Smooth muscle cell of the brain vasculature (primary cell): ENCODE measurements around the gene TRPM6.
"Not testable (repeated sequence)": the region's sequence is repeated elsewhere in the genome, so short reads cannot be mapped to it uniquely, and the experiment has no call there.

Experiments used
- DNase-seq: peaks from one replicate; pipeline ENCODE4 v3.0.0-alpha.2; 2012; ENCODE audit warnings: low read depth, low spot score

Gene TRPM6

DNA sequence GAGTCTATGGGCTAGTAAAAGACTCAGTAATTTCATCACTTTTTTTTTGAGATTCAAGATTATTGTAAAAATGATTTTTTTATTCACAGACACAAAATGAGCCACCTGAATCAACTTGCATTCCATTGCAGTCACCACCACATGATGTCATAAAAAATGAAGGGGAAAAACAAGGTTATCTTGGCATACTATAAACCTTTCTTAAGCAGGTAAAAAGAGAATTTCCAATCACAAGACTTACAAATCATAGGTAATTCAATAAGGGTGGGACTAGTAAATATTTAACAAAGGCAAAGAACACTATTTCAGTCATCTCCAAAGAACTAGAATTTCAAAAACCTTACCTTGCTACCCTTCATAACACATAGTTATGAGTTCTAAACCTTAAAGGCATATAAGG is 30.7 kb downstream of the TRPM6 start:
- no peak for DNase-seq

DNA sequence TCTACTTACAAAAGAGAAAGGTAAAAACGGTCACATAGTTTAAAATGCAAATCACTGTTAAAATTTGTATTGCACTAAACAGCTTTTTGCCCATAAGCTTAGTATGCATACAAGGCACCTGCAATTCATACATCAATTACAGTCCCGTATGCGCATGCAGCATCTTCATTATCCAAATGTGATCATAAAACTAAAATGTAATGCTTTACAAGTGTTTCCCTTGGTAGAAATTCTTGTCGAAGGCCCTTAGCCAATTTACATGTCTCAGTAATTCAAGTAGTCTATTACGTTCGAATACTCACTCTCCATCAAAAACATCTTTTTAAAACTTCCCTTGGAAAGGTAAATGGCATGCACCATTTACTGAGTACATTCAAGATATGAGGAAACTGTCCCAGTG is 32.6 kb downstream of the TRPM6 start:
- no peak for DNase-seq

DNA sequence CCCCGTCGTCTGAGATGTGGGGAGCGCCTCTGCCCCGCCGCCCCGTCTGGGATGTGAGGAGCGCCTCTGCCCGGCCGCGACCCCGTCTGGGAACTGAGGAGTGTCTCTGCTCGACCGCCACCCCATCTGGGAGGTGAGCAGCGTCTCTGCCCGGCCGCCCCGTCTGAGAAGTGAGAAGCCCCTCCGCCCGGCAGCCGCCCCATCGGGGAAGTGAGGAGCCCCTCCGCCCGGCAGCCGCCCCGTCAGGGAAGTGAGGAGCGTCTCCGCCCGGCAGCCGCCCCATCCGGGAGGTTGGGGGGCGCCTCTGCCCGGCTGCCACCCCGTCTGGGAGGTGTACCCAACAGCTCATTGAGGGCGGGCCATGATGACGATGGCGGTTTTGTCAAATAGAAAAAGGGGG is 34.7 kb downstream of the TRPM6 start:
- DNase-seq, result not testable (repeated sequence)

DNA sequence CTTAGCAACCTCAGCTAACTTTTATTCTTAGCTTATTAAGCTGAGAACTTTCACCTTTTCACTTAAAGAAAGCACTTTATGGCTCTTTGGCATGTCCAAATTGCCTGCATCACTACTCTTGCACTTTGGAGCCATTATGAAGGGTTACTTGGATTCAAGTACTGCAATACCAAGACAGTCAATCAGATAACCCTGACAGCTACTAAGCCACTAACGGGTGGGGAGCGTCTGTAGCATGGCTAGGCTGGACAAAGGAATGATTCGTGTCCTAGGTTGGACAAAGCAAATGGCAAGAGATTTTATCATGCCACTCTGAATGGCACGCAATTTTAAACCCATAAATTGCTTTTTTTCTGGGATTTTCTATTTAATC is 39.6 kb downstream of the TRPM6 start:
- no peak for DNase-seq

DNA sequence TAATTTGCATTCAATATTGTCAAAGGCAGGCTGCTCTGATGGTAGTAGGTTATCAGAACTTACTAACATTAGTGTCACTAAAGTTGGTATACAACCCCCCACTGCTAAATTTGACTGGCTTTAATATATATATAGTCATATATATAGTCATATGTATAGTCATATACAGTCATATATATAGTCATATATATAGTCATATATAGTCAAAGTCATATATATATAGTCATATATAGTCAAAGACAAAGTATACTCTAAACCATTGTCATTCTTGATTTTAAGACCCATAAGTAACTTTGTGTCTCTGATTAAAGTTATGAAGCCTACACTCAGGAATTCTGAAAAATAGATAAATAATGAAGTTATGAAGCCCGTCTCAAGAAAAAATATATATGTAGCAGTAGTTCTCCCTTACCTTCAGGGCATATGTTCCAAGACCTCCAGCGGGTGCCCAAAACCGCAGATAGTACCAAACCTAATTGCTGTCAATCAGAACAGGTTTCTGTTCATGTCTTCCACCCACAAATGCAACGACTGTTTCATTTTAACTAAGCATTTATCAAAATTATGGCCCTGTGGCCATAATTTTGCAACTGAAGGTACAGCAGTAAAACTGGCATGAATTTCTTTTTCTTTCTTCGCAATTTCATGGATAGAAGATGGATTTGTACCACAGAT is 40.1 kb downstream of the TRPM6 start:
- no peak for DNase-seq

DNA sequence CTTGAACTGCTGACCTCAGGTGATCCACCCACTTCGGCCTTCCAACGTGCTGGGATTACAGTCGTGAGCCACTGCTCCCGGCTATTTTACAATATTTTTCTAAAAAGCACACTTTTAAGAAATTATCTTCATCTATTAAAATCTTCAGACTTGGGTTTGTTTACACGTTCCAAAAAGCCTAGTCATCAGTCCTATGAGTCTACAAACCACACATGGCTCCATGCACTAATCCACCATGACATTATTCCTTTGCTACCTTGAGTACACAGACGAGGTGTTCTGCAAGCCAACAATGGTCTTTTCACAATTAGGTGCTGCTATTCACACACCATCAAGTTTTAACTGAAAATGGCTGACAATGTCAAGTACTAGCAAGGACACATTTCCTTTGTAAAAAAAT is 41.0 kb downstream of the TRPM6 start:
- no peak for DNase-seq

DNA sequence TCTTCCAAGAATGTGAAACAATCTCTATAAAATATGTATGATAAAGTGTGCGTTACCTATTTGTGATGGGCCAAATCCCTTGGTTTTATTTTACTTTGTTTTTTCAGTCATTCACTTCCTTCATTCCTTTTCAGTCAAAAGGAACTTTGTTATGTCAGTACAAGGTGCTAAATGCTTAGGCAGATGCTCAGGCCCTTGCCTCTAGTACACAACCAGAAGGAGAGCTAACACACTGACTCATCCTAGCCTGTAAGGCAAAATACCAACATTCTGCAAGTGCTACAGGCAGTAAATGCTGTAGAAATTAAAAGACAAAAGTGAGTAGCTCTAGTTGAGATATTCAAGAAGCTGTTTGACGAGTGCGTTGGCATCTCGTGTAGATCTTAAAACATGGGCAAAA is 49.4 kb downstream of the TRPM6 start:
- DNase-seq, result no peak

DNA sequence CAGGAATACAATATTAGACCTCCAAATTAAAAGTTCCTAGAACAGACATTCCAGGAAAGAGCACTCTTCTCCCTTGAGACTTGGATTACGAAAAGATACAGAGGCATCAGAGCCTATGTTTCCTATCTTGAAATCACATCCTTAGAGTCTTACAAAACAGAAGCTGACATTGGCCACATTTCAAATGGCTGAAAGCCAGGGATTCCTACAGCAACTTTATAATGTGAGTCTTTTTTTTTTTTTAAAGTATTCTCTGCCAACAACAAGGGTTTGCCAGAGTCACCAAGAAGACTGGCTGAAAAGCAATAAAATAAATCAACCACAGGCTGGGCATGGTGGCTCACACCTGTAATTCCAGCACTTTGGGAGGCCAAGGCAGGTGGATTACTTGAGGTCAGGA is 63.1 kb downstream of the TRPM6 start:
- DNase-seq, result peak; percentile 37

DNA sequence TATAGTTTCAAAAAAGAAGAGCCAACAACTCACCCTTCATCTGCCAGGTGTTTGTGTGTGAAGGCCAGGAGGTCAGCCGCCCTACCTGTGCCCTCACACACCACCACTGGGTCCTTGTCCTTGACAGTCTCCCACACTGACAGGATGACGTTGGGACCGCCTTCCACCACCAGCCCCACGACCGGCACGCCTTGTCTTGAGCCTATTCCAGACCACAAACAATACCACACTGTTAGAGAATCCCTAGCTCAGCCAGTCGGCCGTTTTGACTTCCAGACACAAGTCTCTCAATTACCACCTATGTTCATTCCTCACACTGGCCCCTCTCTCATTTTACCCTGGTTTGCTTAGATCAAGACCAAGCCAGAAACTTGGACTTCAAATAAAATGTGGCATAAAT is 66.1 kb downstream of the TRPM6 start:
- no peak for DNase-seq

DNA sequence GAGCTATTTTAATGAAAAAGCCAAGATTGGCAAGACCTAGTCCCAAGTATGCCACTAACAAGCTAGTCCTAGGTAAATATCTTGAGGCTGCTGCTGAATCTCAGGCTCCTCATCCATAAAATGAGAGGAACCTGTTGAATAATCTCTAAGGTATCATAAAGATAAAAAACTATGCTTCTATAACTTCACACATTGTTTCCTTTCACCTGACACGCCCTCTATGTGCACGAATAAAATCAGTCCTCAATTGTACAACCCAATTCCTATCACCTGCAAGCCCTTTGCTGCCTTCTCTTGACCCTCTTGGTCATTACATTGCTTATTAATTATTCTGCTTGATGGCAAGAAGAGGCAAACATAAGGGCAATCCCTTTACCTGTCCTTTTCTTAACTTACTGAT is 69.9 kb downstream of the TRPM6 start:
- no peak for DNase-seq

DNA sequence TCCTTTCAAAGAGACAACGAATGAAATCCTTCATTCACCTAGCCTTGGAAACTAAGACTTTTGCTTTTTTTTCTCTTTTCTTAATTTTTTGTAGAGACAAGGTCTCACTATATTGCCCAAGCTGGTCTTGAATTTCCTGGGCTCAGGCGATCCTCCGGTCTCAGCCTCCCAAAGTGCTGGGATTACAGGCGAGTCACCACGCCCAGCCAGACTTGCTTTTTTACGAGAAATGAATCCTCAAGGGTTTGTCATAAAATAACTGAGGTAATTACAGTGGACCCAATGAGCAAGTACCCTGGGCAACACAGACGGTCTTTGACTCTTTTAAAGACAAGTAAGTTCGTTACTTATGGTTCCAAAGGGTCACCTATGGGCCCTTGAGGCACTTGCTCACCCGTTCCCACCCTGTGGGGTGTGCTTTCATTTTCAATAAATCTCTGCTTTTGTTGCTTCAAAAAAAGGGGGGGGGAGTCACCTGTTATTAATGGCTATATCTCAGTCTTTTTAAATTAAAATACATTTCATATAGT is 70.4 kb downstream of the TRPM6 start:
- DNase-seq, result no peak

DNA sequence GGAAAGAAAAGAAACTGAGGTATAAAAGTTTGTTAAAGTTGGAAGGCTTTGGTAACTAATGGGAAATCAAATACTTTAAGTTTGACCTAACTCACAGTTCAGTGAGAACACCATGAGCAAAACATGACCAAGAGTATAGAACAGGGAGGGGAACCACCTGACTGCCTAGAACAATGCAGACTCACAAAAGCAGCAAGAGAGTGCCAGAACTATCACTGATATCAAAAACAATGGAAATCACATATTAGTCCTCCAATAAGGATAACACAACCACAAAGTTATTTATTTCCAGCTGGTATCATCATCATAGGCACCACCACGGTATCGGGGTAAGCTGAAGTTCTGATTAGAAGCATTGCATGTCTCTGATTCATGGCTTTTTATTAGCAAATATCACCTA is 77.5 kb downstream of the TRPM6 start:
- DNase-seq, result no peak

DNA sequence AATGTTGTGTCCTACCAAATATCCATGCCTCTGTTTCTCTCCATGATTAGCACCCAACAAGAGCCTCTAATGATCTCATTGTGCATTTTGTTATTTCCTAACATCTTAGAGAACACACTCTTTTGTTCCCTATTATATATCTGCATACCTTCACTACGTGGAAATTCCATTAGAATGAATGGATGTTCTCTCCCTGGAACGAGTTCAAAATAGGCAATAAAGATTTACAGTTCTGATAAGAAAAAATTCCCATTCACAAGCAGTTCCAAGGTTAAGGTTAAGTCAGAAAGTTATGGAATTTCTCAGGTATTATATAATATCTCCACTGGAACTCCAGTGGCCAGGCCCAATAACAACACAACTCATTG is 83.7 kb downstream of the TRPM6 start:
- no peak for DNase-seq

DNA sequence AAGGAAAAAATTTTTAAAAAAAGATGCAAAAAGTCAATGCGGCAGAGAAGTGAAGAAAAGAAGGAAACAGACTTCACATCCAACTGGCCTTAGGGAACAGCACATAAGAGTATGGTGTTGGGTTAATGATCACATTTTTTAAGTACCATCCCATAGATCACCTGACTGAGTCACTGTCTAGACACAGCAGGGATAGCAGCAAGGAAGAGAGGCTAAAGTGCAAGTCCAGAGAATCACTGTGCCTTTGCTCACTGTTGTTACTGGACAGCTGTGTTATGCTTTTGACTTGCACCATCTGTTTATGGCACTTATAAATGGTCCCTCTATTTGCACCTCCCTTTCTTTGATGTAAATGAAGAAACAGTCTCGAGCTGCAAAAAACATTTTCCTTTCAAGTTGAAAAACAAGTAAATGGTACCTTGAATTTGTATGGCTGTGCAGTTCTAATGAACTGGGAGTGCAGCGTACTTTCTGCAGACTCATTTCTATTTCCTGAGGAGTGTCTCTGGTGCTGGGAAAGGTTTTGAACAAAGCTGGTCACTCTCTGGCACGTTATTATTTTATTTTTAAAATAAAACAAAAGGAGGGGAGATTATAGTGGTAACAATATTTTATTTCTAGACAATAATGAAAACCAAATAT is 84.2 kb downstream of the TRPM6 start:
- DNase-seq, result no peak

DNA sequence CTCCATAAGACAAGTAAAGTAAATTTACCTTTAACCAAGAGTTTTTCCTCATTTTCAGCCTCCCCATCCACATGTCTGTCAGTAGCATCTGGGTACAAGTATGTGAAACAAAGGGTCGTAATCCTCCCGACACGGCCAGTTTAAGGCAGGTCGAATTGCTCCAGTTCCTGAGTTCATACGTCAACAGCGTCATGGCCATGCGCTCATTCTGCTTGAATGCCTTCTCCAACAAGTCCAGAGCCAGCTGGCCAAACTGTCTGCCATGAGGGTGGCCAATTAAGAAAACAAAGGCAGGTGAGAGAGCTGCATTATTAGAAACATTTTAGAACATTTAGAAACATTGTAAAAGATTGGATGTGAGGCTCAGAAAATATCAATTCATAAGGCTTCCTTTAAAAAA is 87.5 kb downstream of the TRPM6 start:
- DNase-seq, result no peak

DNA sequence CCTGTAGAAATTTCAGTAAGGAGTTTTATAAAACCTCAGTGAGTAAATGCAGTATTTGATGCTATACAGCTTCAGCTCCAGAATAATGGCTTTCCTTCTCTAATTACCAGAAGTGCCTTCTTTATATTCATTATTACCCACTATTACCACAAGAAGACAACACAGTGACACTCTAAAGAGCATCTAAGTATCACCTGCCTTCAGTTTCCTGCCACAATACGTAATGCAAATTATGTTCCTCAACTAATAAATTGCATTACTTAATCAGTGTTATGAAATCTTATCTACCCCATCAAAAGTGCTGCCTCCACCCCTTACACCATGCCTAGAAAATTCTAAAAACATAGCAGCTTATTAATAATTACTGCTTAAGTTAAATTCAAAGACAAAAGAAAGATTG is 91.9 kb downstream of the TRPM6 start:
- no peak for DNase-seq

DNA sequence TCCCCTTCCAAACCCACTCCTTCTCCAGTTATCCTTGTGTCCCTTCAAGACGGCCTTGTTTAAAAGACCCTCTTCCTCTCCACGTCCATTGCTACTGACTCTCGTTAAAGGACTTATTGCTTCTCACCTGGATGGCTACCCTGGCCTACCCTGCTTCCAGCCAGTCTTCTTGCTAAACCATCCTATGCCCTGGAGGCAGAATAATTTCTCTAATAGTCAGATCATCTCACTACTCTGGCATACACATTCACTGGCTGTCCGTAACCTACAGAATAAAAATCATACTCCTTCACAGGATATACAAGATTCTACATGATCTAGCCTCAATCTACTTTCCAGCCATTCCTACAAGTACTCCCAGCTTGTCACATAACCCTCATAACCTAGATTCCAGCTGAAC is 92.6 kb downstream of the TRPM6 start:
- DNase-seq, result no peak

DNA sequence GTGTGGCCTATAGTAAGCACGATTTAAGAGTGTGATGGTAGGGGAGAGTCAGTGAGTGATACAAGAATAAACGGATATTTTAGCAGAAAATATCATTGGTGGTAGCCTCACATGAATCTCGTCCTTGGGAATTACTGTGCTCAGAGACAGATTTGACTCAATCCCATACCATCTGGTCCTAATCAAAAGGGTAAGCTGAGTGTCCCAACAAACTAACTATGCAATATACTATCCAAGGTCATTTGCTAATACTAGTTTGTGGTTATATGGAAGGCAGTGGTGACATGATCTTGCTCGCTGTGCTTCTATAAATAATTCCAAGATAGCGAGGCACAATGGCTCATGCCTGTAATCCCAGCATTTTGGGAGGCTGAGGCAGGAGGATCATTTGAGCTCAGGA is 103.2 kb downstream of the TRPM6 start:
- no peak for DNase-seq

DNA sequence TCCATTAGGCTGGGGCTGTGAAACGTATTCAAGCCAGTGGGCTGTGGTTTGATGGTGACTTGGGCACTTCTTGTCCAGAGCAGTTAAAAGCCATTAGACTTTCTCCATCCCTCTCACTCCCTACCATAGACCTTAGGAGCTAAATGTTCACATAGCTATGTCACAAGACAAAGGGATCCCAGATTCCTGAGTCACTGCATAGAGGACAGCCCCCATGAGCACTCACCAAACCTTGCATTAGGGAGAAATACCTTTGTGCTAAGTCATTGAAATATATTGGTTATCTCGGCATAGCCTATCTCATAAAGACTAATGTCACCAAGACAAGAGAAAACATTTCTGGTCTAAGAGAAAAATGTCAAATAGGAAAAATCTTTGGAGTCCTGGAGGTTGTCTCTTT is 104.3 kb downstream of the TRPM6 start:
- no peak for DNase-seq

DNA sequence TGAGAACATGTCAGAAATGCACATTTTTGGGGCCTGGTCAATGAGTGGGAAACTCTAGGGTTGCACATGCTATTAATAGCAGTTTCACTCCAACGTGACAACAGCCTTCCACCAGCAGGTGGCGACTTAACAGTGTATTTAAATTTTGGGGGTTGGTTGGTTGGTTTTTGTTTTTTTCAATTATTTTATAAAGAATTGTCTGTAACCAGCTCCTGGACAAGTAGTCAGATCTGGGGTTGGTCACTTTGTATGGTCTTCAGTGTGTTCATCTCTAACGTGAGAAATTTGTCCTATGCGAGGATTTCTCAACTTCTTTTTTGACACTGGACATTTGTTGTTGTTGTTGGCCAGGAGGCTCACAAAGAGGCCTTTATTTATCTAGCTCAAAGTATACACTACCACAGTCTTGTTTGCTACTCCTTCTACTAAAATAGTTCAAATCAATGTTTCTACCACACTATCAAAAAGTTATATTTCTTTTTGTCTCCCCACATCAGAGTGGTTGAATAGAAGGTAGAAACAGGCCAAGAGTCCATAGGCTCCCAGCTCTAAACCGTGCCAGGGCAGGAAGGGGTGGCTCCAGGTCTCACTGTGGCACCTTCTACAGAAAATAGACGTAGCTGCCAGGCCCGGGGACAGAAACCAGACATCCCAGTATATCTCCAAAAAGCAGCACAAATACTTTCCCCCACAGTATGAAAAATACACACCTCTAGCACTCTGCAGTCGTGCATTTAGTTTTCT is 110.4 kb downstream of the TRPM6 start:
- peak; percentile 46 for DNase-seq

DNA sequence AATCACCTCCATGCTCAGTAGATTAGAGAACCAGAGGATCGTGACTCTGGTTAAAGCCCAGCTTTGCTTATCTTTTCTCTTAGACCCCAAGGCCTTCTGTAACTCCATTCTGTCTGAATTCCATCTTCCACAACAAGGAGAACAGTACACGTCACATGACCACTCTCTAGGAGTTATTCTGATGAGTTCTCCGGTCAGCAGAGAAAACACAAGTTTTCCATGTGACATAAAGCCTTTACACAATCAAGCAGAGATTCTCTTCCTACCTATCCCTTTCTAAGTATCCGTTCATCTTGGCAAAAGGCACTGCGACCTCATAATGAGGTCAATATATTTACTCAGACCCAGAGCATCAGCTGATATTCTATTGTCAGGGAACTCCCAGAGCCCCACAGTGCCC is 112.3 kb downstream of the TRPM6 start:
- DNase-seq, result no peak

DNA sequence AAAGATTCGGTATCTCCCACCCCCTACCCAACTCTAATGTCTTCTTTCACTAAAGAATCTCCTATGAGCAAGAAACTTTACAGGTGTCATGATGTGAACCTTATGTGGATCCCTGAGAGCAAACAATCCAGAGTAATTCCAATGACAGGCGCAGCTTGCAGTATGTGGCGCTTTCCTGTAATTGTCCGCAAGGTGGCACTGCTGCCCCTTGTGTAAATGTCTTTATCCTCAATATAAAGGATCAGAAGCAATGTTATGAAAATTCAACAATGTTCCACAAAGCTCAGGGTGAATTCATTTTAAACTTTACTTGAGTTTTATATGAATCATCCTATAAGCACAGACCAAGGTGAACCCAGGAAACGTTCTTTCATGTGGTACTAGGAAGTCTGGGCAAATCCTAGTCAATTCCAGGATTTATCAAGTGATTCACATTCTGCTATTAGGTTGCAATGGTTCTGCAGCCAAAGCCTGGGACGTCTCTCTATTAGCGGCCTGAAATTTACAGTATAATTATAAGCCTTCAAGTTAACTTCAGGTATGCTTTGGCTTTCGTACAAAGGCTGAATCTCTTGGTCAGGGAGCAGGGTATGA is 113.7 kb downstream of the TRPM6 start:
- DNase-seq, result peak; percentile 57

DNA sequence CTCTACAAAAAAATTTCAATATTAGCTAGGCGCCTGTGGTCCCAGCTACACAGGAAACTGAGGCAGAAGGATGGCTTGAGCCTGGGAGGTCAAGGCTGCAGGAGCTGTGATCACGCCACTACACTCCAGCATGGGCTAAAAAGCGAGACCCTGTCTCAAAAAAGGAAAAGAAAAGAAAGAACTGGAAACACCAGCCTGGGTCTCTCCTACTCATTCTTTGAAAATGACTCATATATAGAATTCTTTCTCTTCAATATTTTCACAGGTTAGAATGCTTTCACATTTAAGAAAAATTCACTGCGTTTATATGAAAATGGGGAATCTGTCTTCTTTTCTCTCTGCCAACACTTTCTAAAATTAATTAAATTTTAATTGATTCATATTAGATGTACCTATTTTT is 115.6 kb downstream of the TRPM6 start:
- DNase-seq, result no peak
